ENCODE results near the gene EIF4ENIF1.
"Not testable (repeated sequence)": the region's sequence is repeated elsewhere in the genome, so short reads cannot be mapped to it uniquely, and the experiment has no call there.

Gene EIF4ENIF1

DNA sequence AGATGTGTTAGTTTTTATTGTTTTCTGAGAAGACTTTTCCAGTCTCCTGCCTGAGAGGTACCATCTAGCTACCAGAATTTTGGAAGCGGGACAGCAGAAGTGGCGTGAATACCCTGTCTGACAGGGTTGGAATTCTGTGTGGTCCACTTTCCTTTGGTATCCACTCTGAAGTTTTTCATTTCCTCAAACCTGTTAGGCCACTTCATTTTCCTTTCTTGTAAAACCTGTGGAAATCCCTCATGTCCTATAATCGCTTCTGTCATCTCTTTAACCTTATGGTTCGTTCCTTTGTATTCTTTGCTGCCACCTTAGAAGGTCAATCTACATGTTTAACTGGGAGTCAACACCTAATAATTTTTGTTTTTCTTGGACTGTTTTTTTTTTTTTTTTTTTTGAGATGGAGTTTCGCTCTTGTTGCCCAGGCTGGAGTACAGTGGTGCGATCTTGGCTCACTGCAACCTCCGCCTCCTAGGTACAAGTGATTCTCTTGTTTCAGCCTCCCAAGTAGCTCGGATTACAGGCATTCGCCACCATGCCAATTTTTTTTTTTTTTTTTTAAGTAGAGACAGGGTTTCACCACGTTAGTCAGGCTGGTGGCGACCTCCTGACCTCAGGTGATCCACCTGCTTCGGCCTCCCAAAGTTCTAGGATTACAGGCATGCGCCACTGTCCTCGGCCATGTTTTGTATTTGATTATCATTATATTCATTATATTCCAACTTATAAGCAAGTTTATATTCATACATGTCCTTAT, 13.7 kb upstream of the EIF4ENIF1 start:
- TF ChIP-seq, protein P1, sequence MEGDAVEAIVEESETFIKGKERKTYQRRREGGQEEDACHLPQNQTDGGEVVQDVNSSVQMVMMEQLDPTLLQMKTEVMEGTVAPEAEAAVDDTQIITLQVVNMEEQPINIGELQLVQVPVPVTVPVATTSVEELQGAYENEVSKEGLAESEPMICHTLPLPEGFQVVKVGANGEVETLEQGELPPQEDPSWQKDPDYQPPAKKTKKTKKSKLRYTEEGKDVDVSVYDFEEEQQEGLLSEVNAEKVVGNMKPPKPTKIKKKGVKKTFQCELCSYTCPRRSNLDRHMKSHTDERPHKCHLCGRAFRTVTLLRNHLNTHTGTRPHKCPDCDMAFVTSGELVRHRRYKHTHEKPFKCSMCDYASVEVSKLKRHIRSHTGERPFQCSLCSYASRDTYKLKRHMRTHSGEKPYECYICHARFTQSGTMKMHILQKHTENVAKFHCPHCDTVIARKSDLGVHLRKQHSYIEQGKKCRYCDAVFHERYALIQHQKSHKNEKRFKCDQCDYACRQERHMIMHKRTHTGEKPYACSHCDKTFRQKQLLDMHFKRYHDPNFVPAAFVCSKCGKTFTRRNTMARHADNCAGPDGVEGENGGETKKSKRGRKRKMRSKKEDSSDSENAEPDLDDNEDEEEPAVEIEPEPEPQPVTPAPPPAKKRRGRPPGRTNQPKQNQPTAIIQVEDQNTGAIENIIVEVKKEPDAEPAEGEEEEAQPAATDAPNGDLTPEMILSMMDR (IDR thresholded peaks at IDR 0.05; ENCODE audit: extremely low read depth, insufficient read depth, missing control alignments), result no peak
- DNase-seq (ENCODE audit: low spot score), result no peak
- in situ Hi-C loops (cut with MboI; ENCODE audit: low pct_unique_long_range_greater_than_20kb, low sequenced_read_pairs, unreplicated experiment), result no loop called here

DNA sequence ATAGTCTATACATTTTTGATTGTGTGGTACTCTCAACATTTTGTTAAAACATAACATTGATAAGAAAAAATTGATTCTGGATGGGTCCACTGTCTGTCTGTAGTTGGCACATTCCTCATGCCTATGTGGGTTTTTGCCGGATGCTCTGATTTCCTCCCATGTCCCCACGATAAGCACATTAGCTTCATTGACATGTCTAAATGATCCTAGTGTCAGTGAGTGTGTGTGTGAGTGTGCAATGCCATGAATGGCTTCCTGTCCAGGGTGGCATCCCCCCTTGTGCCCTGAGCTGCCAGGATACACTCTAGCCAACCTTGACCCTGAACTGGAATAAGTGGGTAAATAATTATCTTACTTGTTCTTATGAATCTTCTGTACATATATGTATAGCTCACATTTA, 12.1 kb upstream of the EIF4ENIF1 start:
- in situ Hi-C loops (cut with MboI; ENCODE audit: low pct_unique_long_range_greater_than_20kb, low sequenced_read_pairs, unreplicated experiment), result no loop called here
- no peak for DNase-seq (ENCODE audit: low spot score)
- TF ChIP-seq, protein P1 (IDR thresholded peaks at IDR 0.05; ENCODE audit: extremely low read depth, insufficient read depth, missing control alignments), result no peak

DNA sequence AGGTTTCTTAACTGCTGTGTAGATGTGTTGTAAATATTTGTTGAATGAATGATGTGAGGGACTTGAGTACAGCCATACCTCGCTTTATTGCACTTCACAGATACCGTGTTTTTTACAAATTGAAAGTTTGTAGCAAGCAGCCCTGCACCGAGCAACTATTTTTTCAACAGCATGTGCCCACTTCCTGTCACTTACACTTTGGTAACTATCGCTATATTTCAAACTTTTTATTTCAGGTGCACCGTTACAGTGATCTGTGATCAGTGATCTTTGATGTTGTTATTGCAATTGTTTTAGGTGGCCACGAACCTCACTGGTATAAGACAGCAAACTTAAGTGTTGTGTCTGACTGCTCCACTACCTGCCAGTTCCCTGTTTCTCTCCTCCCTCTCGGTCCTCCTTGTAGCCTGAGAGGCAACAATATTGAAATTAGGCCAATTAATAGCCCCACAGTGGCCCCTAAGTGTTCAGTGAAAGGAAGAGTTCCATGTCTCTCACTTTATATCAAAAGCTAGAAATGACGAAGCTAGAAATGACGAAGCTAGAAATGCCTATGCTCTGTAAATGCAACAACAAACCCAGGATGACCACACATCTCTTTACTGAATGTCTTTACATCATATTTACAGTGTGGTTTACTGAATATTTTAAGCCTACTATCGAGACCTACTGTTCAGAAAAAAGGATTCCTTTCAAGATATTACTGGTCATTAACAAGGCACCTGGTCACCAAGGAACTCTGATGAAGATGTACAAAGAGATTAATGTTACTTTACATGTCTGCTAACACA, 7.7 kb upstream of the EIF4ENIF1 start:
- TF ChIP-seq, protein P1 (IDR thresholded peaks at IDR 0.05; ENCODE audit: extremely low read depth, insufficient read depth, missing control alignments), result no peak
- in situ Hi-C loops (cut with MboI; ENCODE audit: low pct_unique_long_range_greater_than_20kb, low sequenced_read_pairs, unreplicated experiment), result no loop called here
- DNase-seq (ENCODE audit: low spot score), result no peak

DNA sequence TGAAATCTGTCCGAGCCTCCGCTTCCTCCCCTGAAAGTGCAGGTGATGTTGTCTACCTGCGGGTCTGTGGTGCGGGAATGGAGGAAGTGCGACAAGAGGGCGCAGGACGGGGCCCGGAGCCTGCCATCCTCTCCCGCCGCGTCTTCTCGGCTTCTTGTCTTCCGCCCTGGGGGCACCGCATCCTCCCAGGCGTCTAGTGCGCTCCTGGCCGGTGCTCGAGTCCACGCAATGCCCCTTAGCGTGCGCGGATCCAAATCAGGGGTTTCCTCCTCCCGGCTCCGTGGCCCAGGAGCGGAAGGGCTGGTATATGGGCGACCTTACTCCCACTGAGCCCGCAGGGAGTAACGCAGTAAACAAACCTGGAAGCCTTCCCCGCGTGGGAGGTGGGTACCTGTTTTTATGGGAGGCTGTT, 7.1 kb upstream of the EIF4ENIF1 start:
- in situ Hi-C loops (cut with MboI; ENCODE audit: low pct_unique_long_range_greater_than_20kb, low sequenced_read_pairs, unreplicated experiment), result no loop called here
- DNase-seq (ENCODE audit: low spot score), result no peak
- TF ChIP-seq, protein P1 (IDR thresholded peaks at IDR 0.05; ENCODE audit: extremely low read depth, insufficient read depth, missing control alignments), result no peak

DNA sequence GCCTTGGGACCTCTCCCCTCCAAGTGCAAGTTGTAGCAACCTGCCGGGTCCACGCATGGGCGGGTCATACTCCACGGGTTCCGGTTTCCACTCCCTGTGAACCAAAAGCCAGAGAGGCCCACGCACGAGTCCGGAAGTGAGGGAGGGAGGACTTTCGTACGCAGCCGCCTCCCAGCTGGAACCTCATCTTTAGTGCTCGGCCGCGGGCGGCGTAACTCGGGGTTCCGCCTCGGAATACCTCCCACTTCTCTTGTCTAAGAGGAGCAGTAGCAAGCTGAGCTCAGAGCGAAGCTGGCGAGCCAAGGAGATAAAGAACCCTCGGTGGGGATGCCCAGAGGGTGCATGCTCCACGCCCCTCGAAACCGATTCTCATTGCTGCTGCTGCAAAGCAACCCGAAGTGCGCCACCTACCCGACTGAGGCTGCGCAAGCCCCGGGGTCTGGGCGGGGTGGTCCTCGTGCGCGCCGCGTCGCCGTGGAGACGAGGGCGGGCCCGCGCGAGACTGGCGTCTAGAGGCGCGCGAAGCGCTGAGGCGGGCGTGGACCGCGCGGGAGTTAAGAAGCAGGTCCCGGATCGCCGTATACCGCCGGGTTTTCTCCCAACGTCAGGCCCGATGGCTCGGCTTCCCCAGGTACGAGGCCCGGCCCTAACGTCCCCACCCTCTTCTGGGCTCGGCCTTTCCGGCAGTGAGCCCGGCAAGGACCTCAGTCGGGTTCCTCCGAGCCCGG, 6.5 kb upstream of the EIF4ENIF1 start, which contains the start of gene SFI1:
Gene SFI1 (plus strand): TSS at position 530 of the 728 bp plus-strand sequence. CDS start 11,749 bp downstream, outside the sequence.
- peak; percentile 90 for DNase-seq (ENCODE audit: low spot score)
- in situ Hi-C loops (cut with MboI; ENCODE audit: low pct_unique_long_range_greater_than_20kb, low sequenced_read_pairs, unreplicated experiment), result no loop called here
- TF ChIP-seq, protein P1 (IDR thresholded peaks at IDR 0.05; ENCODE audit: extremely low read depth, insufficient read depth, missing control alignments), result peak; percentile 42

DNA sequence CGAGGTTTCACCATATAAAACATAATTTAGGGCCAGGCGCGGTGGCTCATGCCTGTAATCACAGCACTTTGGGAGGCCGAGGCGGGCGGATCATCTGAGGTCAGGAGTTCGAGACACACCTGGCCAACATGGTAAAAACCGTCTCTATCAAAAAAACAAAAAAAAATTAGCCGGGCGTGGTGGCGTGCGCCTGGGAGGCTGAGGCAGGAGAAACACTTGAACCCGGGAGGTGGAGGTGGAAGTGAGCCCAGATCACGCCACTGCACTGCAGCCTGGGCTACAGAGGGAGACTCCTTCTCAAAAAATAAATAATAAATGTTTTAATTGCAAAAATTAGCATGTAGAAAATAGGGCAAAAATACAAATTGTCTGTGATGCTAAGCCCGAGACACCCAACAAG, 5.7 kb upstream of the EIF4ENIF1 start:
- TF ChIP-seq, protein P1 (IDR thresholded peaks at IDR 0.05; ENCODE audit: extremely low read depth, insufficient read depth, missing control alignments), result no peak
- no peak for DNase-seq (ENCODE audit: low spot score)
- in situ Hi-C loops (cut with MboI; ENCODE audit: low pct_unique_long_range_greater_than_20kb, low sequenced_read_pairs, unreplicated experiment), result no loop called here

DNA sequence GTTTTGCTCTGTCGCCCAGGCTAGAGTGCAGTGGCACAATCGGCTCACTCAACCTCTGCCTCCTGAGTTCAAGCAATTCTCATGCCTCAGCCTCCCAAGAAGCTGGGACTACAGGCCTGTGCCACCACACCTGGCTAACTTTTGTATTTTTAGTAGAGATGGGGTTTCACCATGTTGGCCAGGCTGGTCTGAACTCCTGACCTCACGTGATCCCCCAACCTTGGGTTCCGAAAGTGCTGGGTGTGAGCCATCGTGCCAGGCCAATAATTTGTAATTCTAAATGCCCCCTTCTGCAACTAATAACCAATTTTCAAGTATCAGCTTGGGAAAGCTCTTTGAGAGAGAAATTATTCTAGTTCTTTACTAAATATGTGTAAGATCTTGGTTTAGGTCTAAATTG, 3.7 kb upstream of the EIF4ENIF1 start:
- in situ Hi-C loops (cut with MboI; ENCODE audit: low pct_unique_long_range_greater_than_20kb, low sequenced_read_pairs, unreplicated experiment); DNase-seq (ENCODE audit: low spot score): not testable (repeated sequence)
